ENCODE results near the gene SLC35E4. TPM values are rescaled to one million over a fixed set of nuclear protein-coding genes. Genes with fewer than 3 reads are reported as not detected.

SLC35E4 gene
- total and polyA plus RNA-seq, 7 experiments from 2014 or later: 0.85 to 5.2 (median 2.3) TPM

DNA sequence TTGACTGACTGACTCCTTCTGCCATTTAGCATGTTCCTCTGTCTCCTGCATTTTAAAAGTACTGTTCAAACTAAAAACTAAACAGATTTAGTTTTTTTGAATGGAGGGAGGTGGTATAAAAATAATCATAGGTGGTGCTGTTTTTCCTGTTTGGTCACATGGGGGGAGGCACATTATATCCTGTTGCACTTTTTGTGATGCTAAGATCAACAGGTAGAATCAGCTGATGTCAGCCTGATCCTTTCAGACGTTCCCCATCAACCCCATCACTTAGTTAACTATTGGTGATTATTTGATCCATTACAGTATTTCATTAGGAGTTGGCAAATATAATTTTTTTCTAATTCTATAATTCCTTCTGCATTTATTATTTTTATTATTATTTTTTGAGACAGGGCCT, 54.0 kb downstream of the SLC35E4 start:
- peaks cover 0 to 22% (median 4%) of the 10 kb centered on the region in 5 donors for H3K27me3 Mint-ChIP-seq
- CTCF ChIA-PET: no interaction called here
- no peaks in the 10 kb centered on the region for H3K9me3 Mint-ChIP-seq
- peaks cover 0 to 12% (median 10%) of the 10 kb centered on the region in 7 donors for H3K4me1 Mint-ChIP-seq
- H3K4me3 ChIP-seq (ENCODE audit: low read length): no peak overlapping the region
- H3K9me3 ChIP-seq (ENCODE audit: control insufficient read depth in 2 of 3, low read length in 3 of 3): no peaks in the 10 kb centered on the region
- intact Hi-C loops (cut with micrococcal nuclease): loop anchor here in 1 of 2 donors (10.0 kb wide), 1 partner anchor 1785 kb away; the partner anchor contains the start of gene FBXO7
- H3K27ac Mint-ChIP-seq: no peak overlapping the region
- H3K36me3 ChIP-seq (ENCODE audit: control insufficient read depth in 2 of 3, insufficient read depth in 3 of 3, low read length in 3 of 3): no peaks in the 10 kb centered on the region
- peaks cover 0 to 1% (median 0%) of the 10 kb centered on the region in 5 donors for H3K36me3 Mint-ChIP-seq
- H3K27me3 ChIP-seq (ENCODE audit: control insufficient read depth in 2 of 2, insufficient read depth in 2 of 2, low read length in 2 of 2): no peaks in the 10 kb centered on the region
- POLR2A ChIA-PET: no interaction called here
- no peak for ATAC-seq
- no peak overlapping the region for H3K27ac ChIP-seq (ENCODE audit: low read depth, low read length)
- H3K4me3 Mint-ChIP-seq: no peak overlapping the region
- no peak for DNase-seq
- peaks cover 6 to 7% of the 10 kb centered on the region in 2 donors for H3K4me1 ChIP-seq (ENCODE audit: control insufficient read depth in 2 of 2, insufficient read depth in 2 of 2, low read length in 2 of 2)

DNA sequence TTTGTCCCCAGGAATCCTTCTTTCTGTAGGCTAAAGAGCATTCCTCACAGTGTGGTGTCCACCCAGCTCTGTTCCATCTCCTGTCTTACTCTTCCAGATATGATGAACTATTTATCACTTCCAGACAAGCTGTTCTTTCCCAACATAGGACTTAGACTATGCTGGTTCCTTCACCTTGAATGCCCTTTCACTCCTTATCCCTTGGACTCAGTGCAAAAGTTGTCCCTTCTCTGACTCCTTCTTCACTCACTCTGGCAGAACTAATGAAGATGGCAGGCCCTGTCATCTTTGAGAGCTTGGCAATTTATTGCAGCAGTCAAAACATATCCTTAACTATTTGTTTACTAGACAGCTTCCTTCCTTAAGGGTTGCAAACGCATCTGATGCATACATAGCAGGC, 55.6 kb downstream of the SLC35E4 start:
- ATAC-seq: no peak
- H3K4me3 Mint-ChIP-seq: peak overlapping the region in 1 of 10 donors; percentile 48

DNA sequence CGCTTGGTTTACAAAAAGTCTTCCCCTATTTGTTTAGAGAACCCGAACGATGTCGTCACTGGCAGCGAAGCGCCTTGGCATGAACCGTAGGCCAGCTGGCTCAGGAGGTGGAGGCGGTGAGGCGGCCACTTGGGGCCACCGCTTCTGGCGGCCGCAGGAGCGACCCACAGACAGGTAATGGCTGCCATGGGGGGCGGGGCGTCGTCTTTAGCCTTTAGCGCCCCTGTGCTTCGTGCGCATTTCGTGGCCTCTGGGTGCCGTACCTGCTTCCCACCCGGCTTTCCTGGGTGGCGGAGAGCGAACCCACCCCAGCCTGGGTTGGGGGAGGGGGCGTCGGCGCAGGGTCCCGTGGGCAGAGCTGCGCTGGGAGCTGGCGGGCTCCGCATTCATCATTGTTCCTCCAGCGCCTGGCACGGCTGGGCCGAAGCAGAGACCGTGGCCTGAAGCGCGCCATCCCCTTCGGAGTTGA, 58.6 kb downstream of the SLC35E4 start:
- Histone ChIP-seq H3K9me3 (ENCODE audit: control insufficient read depth in 2 of 3, low read length in 3 of 3) (no peaks in the 10 kb centered on the region), H3K4me1 (ENCODE audit: control insufficient read depth in 2 of 2, insufficient read depth in 2 of 2, low read length in 2 of 2) (peaks cover 6 to 7% of the 10 kb centered on the region in 2 donors), H3K27me3 (ENCODE audit: control insufficient read depth in 2 of 2, insufficient read depth in 2 of 2, low read length in 2 of 2) (no peaks in the 10 kb centered on the region), H3K36me3 (ENCODE audit: control insufficient read depth in 2 of 3, insufficient read depth in 3 of 3, low read length in 3 of 3) (no peaks in the 10 kb centered on the region), H3K4me3 (ENCODE audit: low read length) (peak overlapping the region; percentile 77), H3K27ac (ENCODE audit: low read depth, low read length) (peak overlapping the region; percentile 57)
- Mint-ChIP-seq H3K27me3 (peaks cover 0 to 38% (median 4%) of the 10 kb centered on the region in 5 donors), H3K4me3 (peak overlapping the region; percentile 86 to 98 (median 94)), H3K4me1 (peaks cover 0 to 29% (median 19%) of the 10 kb centered on the region in 7 donors), H3K27ac (peak overlapping the region in 8 of 9 donors; percentile 59 to 92 (median 86)), H3K36me3 (peaks cover 0 to 1% (median 0%) of the 10 kb centered on the region in 5 donors), H3K9me3 (no peaks in the 10 kb centered on the region)
- intact Hi-C loops (cut with micrococcal nuclease): loop anchor here (1.0 to 10.0 kb wide), 3 partner anchors 27 to 1781 kb away; partner anchors contain the start of genes DUSP18 (in 2 of the 2), FBXO7 (in 1 of the 2) and SLC35E4 (in 1 of the 2)
- POLR2A ChIA-PET: interaction anchor here (0.6 to 1.9 kb wide), 3 partner anchors 27 to 596 kb away, joined by 3 to 4 read pairs (median 4); partner anchors contain the start of genes DUSP18 and SLC35E4
- ATAC-seq (peak; percentile 83), DNase-seq (peak; percentile 40 to 62 (median 50))
- CTCF ChIA-PET: interaction anchor here (0.7 kb wide), 1 partner anchor 36 kb away, joined by 3 read pairs; no protein-coding TSS in a partner anchor

More for the DNA sequence above, 55.6 kb downstream of the SLC35E4 start:
- no peaks in the 10 kb centered on the region for H3K9me3 ChIP-seq (ENCODE audit: control insufficient read depth in 2 of 3, low read length in 3 of 3)
- no peaks in the 10 kb centered on the region for H3K27me3 ChIP-seq (ENCODE audit: control insufficient read depth in 2 of 2, insufficient read depth in 2 of 2, low read length in 2 of 2)
- Mint-ChIP-seq H3K36me3 (peaks cover 0 to 1% (median 0%) of the 10 kb centered on the region in 5 donors), H3K27ac (no peak overlapping the region), H3K4me1 (peaks cover 0 to 22% (median 19%) of the 10 kb centered on the region in 7 donors), H3K9me3 (no peaks in the 10 kb centered on the region), H3K27me3 (peaks cover 0 to 29% (median 4%) of the 10 kb centered on the region in 5 donors)
- no peak for DNase-seq
- CTCF ChIA-PET: interaction anchor here (0.5 kb wide), 1 partner anchor 228 kb away, joined by 5 read pairs; no protein-coding TSS in a partner anchor
- H3K36me3 ChIP-seq (ENCODE audit: control insufficient read depth in 2 of 3, insufficient read depth in 3 of 3, low read length in 3 of 3): no peaks in the 10 kb centered on the region
- intact Hi-C loops (cut with micrococcal nuclease): loop anchor here in 1 of 2 donors (10.0 kb wide), 1 partner anchor 1784 kb away; the partner anchor contains the start of gene FBXO7
- POLR2A ChIA-PET: interaction anchor here (0.6 kb wide), 1 partner anchor 1137 kb away, joined by 3 read pairs; no protein-coding TSS in a partner anchor
- no peak overlapping the region for H3K4me3 ChIP-seq (ENCODE audit: low read length)
- no peak overlapping the region for H3K27ac ChIP-seq (ENCODE audit: low read depth, low read length)
- peaks cover 6 to 7% of the 10 kb centered on the region in 2 donors for H3K4me1 ChIP-seq (ENCODE audit: control insufficient read depth in 2 of 2, insufficient read depth in 2 of 2, low read length in 2 of 2)

DNA sequence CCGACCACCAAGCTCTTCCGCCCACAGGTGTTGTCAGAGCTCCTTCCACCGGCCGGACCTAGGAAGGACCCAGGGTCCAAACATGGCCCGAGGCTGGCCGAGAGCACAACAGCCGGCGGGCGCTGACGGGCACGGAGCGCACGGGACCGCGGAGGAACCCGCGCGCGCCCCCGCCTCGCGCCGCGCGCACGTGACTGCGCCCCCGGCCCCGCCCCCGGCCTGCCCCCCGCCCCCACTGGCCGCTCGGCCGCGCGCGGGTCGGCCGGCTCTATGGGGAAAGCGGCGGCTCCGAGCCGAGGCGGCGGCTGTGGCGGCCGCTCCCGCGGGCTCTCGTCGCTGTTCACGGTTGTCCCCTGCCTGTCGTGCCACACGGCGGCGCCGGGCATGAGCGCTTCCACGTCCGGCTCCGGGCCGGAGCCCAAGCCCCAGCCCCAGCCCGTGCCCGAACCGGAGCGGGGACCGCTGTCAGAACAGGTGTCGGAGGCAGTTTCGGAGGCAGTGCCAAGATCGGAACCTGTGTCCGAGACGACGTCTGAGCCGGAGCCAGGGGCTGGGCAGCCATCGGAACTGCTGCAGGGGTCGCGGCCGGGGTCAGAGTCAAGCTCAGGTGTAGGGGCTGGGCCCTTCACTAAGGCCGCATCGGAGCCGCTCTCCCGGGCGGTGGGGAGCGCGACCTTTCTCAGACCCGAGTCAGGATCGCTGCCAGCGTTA, 59.2 kb downstream of the SLC35E4 start, which contains the start of gene OSBP2:
Gene OSBP2, plus strand, starts transcription at position 235 of the 711 bp plus-strand sequence. Its CDS starts 36 bp downstream, at position 271.
- Mint-ChIP-seq H3K36me3 (peaks cover 0 to 1% (median 0%) of the 10 kb centered on the region in 5 donors), H3K27me3 (peaks cover 0 to 39% (median 4%) of the 10 kb centered on the region in 5 donors), H3K9me3 (no peaks in the 10 kb centered on the region), H3K4me1 (peaks cover 0 to 29% (median 19%) of the 10 kb centered on the region in 7 donors), H3K27ac (peak within 1 kb of the TSS; percentile 17 to 92 (median 86)), H3K4me3 (peak within 1 kb of the TSS; percentile 86 to 98 (median 94))
- Histone ChIP-seq H3K27me3 (ENCODE audit: control insufficient read depth in 2 of 2, insufficient read depth in 2 of 2, low read length in 2 of 2) (no peaks in the 10 kb centered on the region), H3K9me3 (ENCODE audit: control insufficient read depth in 2 of 3, low read length in 3 of 3) (no peaks in the 10 kb centered on the region), H3K27ac (ENCODE audit: low read depth, low read length) (peak within 1 kb of the TSS; percentile 57), H3K4me1 (ENCODE audit: control insufficient read depth in 2 of 2, insufficient read depth in 2 of 2, low read length in 2 of 2) (peaks cover 6 to 7% of the 10 kb centered on the region in 2 donors), H3K36me3 (ENCODE audit: control insufficient read depth in 2 of 3, insufficient read depth in 3 of 3, low read length in 3 of 3) (no peaks in the 10 kb centered on the region), H3K4me3 (ENCODE audit: low read length) (peak within 1 kb of the TSS; percentile 77)
- ChIA-PET CTCF (no interaction called here), POLR2A (interaction anchor here (0.6 to 1.9 kb wide), 3 partner anchors 27 to 595 kb away, joined by 3 to 4 read pairs (median 4); partner anchors contain the start of genes DUSP18 and SLC35E4)
- DNase-seq: peak in 7 of 9 donors; percentile 14 to 45 (median 29)
- intact Hi-C loops (cut with micrococcal nuclease): loop anchor here (1.0 to 10.0 kb wide), 3 partner anchors 27 to 1780 kb away; partner anchors contain the start of genes DUSP18 (in 2 of the 2), FBXO7 (in 1 of the 2) and SLC35E4 (in 1 of the 2)
- ATAC-seq: peak; percentile 69

DNA sequence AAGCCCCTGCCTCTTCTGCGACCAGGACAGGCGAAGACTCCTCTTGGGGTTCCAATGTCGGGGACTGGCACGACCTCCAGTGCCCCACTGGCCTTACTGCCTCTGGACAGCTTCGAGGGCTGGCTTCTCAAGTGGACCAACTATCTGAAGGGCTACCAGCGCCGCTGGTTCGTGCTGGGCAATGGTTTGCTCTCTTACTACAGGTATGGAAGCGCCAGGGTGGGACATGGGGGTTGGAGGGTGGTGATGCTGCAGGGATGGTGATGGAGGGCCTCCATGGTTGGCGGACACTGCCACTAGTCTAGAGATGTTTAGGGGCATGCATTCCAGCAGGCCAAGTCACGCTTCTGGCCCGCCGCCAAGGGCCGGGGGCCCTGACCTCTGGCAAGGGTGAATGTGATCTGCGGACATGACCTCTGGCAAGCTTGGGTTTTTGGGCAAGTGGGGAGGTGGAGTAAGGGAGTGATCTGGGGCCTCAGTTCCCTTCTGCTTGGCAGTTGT, 59.8 kb downstream of the SLC35E4 start:
- Histone ChIP-seq H3K27me3 (ENCODE audit: control insufficient read depth in 2 of 2, insufficient read depth in 2 of 2, low read length in 2 of 2) (no peaks in the 10 kb centered on the region), H3K27ac (ENCODE audit: low read depth, low read length) (no peak overlapping the region), H3K36me3 (ENCODE audit: control insufficient read depth in 2 of 3, insufficient read depth in 3 of 3, low read length in 3 of 3) (no peaks in the 10 kb centered on the region), H3K4me1 (ENCODE audit: control insufficient read depth in 2 of 2, insufficient read depth in 2 of 2, low read length in 2 of 2) (peaks cover 6 to 7% of the 10 kb centered on the region in 2 donors), H3K9me3 (ENCODE audit: control insufficient read depth in 2 of 3, low read length in 3 of 3) (no peaks in the 10 kb centered on the region), H3K4me3 (ENCODE audit: low read length) (peak overlapping the region; percentile 37)
- peak overlapping the region in 5 of 9 donors; percentile 17 to 59 (median 54) for H3K27ac Mint-ChIP-seq
- ChIA-PET CTCF (no interaction called here), POLR2A (interaction anchor here (1.9 kb wide), 1 partner anchor 60 kb away, joined by 4 read pairs; the partner anchor contains the start of gene SLC35E4)
- peaks cover 0 to 29% (median 19%) of the 10 kb centered on the region in 7 donors for H3K4me1 Mint-ChIP-seq
- DNase-seq (peak in 2 of 9 donors; percentile 0 to 7), ATAC-seq (no peak)
- H3K36me3 Mint-ChIP-seq: peaks cover 0 to 1% (median 0%) of the 10 kb centered on the region in 5 donors
- peaks cover 0 to 39% (median 4%) of the 10 kb centered on the region in 5 donors for H3K27me3 Mint-ChIP-seq
- intact Hi-C loops (cut with micrococcal nuclease): loop anchor here in 1 of 2 donors (10.0 kb wide), 1 partner anchor 1779 kb away; the partner anchor contains the start of gene FBXO7
- no peaks in the 10 kb centered on the region for H3K9me3 Mint-ChIP-seq
- peak overlapping the region; percentile 54 to 88 (median 79) for H3K4me3 Mint-ChIP-seq
